ENCODE results near the gene IVNS1ABP.
"Not testable (repeated sequence)": the region's sequence is repeated elsewhere in the genome, so short reads cannot be mapped to it uniquely, and the experiment has no call there.

Gene IVNS1ABP

GRCh38 chr1:185317034-185317885 lies at the start of gene IVNS1ABP:
IVNS1ABP (minus strand) TSS chr1:185317243; CDS start chr1:185309493, 7,750 bp downstream.
- no peak for FAIRE-seq

- FAIRE-seq = no peak
Observed at GRCh38 chr1:185365951-185366350, 48.9 kb upstream of the IVNS1ABP start.

- FAIRE-seq = not testable (repeated sequence)
Observed at GRCh38 chr1:185364528-185364927, 47.5 kb upstream of the IVNS1ABP start.

GRCh38 chr1:185363205-185363604 lies 46.2 kb upstream of the IVNS1ABP start:
- FAIRE-seq = no peak

GRCh38 chr1:185360714-185361113 lies 43.7 kb upstream of the IVNS1ABP start:
- FAIRE-seq = no peak

GRCh38 chr1:185358957-185359356 lies 41.9 kb upstream of the IVNS1ABP start:
- FAIRE-seq = no peak

- FAIRE-seq = no peak
Observed at GRCh38 chr1:185355947-185356346, 38.9 kb upstream of the IVNS1ABP start.

GRCh38 chr1:185353124-185353523 lies 36.1 kb upstream of the IVNS1ABP start:
- no peak for FAIRE-seq

GRCh38 chr1:185351734-185352466 lies 34.9 kb upstream of the IVNS1ABP start:
- no peak for FAIRE-seq

GRCh38 chr1:185350027-185350442 lies 33.0 kb upstream of the IVNS1ABP start:
- no peak for FAIRE-seq

- FAIRE-seq = no peak
Observed at GRCh38 chr1:185349556-185349955, 32.5 kb upstream of the IVNS1ABP start.

GRCh38 chr1:185348985-185349384 lies 31.9 kb upstream of the IVNS1ABP start:
- no peak for FAIRE-seq

- FAIRE-seq = no peak
Observed at GRCh38 chr1:185348296-185348695, 31.3 kb upstream of the IVNS1ABP start.

- FAIRE-seq = no peak
Observed at GRCh38 chr1:185345913-185346720, 29.1 kb upstream of the IVNS1ABP start.

GRCh38 chr1:185343306-185343705 lies 26.3 kb upstream of the IVNS1ABP start:
- FAIRE-seq = no peak

GRCh38 chr1:185342672-185343259 lies 25.7 kb upstream of the IVNS1ABP start:
- no peak for FAIRE-seq

GRCh38 chr1:185342017-185342416 lies 25.0 kb upstream of the IVNS1ABP start:
- FAIRE-seq = no peak

- FAIRE-seq = no peak
Observed at GRCh38 chr1:185341196-185341781, 24.2 kb upstream of the IVNS1ABP start.

- FAIRE-seq = no peak
Observed at GRCh38 chr1:185338719-185339622, 21.9 kb upstream of the IVNS1ABP start.

- no peak for FAIRE-seq
Observed at GRCh38 chr1:185337246-185337645, 20.2 kb upstream of the IVNS1ABP start.

- FAIRE-seq = no peak
Observed at GRCh38 chr1:185334182-185334581, 17.1 kb upstream of the IVNS1ABP start.
